Central memory CD8-positive, alpha-beta T cell (primary cell): ENCODE results near the gene SELENOI.
"Not testable (repeated sequence)": the region's sequence is repeated elsewhere in the genome, so short reads cannot be mapped to it uniquely, and the experiment has no call there.

Experiments
- ATAC-seq: fragments of 150-1000 bp; cut with Tn5 transposase; replicated peaks from 2 replicates; pipeline ENCODE4 v1.10.0; 2022; ENCODE audit warnings: mild to moderate bottlenecking, moderate FRiP score, moderate number of reproducible peaks; ENCODE audit not compliant: poor library complexity, severe bottlenecking; ENCODE audit errors: extremely low read depth
- DNase-seq, 2 donors: peaks; one replicate each; pipeline ENCODE4 v3.0.0; 2021; ENCODE audit warnings: low spot score in 2 of 2
- H3K27ac Mint-ChIP-seq: one replicate; pipeline ENCODE4 v1.8.0; 2022; ENCODE audit warnings: low read depth, mild to moderate bottlenecking, moderate library complexity, mixed read lengths
- H3K27me3 Mint-ChIP-seq: one replicate; pipeline ENCODE4 v1.8.0; 2022; ENCODE audit warnings: mixed read lengths
- H3K36me3 Mint-ChIP-seq: one replicate; pipeline ENCODE4 v1.8.0; 2022; ENCODE audit warnings: mild to moderate bottlenecking, moderate library complexity, mixed read lengths; ENCODE audit not compliant: insufficient read depth
- H3K4me1 Mint-ChIP-seq: one replicate; pipeline ENCODE4 v1.8.0; 2022; ENCODE audit warnings: mixed read lengths
- H3K4me3 Mint-ChIP-seq: one replicate; pipeline ENCODE4 v1.8.0; 2022; ENCODE audit warnings: mild to moderate bottlenecking, moderate library complexity, mixed read lengths
- H3K9me3 Mint-ChIP-seq: one replicate; pipeline ENCODE4 v1.8.0; 2022; ENCODE audit warnings: mixed read lengths

The SELENOI gene

DNA sequence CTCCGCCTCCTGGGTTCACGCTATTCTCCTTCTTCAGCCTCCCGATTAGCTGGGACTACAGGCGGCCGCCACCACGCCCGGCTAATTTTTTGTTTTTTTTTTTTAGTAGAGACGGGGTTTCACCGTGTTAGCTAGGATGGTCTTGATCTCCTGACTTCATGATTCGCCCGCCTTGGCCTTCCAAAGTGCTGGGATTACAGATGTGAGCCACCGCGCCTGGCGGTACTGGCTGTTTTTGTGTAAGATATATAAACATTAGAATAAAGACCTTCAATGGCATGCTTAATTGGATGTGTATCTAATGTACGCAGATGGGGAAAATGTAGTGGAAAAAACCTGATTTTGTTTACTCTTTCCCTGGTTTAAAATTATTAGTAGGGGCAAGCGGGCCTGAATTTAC, 8.5 kb downstream of the SELENOI start:
- H3K27me3 Mint-ChIP-seq, ATAC-seq, H3K36me3 Mint-ChIP-seq, H3K9me3 Mint-ChIP-seq, H3K4me3 Mint-ChIP-seq, DNase-seq: not testable (repeated sequence)
- Mint-ChIP-seq H3K27ac (peak overlapping the region; percentile 35), H3K4me1 (peaks cover 62% of the 10 kb centered on the region)

DNA sequence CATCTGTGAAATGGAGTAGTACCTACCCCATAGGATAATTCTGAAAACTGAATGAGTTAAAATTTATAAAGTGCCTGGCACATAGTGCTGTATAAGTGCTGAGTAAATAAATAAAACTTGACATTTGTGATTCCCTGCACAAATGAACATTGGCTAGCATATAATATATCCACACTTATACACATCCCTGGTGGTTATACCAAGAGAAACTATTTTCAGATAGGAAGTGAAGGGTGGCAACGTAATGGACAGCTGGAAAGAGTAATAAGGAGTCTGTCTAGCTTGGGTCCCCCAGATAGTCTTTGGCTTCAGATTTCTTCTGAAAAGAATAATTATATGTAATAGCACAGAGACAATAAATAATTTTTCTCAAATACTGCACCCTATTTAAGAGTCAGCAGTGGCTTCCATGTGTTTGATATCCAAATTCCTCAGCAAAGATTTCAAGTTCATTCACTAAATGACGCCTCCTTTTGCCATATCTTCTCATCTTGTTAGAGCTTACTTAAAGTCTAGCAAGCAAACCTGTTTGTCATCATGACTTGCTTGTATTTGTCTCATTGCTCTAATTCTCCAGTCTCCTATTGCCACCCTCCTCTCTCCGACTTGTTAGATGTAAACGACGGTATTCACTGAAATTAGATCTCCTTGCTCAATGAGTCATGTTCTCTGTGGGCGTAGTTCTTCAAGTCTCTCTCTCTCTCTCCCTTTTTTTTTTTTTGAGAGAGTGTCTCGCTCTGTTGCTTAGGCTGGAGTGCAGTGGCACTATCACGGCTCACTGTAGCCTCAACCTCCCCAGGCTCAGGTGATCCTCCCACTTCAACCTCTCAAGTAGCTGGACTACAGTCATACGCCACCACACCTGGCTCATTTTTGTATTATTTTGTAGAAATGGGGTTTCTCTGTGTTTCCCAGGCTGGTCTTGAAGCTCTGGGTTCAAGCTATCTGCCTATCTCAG, 9.4 kb downstream of the SELENOI start:
- H3K36me3 Mint-ChIP-seq = peaks cover 8% of the 10 kb centered on the region
- DNase-seq = no peak
- no peak overlapping the region for H3K4me3 Mint-ChIP-seq
- no peak overlapping the region for H3K27ac Mint-ChIP-seq
- H3K9me3 Mint-ChIP-seq = no peaks in the 10 kb centered on the region
- peaks cover 70% of the 10 kb centered on the region for H3K4me1 Mint-ChIP-seq
- ATAC-seq = no peak
- H3K27me3 Mint-ChIP-seq = no peaks in the 10 kb centered on the region

DNA sequence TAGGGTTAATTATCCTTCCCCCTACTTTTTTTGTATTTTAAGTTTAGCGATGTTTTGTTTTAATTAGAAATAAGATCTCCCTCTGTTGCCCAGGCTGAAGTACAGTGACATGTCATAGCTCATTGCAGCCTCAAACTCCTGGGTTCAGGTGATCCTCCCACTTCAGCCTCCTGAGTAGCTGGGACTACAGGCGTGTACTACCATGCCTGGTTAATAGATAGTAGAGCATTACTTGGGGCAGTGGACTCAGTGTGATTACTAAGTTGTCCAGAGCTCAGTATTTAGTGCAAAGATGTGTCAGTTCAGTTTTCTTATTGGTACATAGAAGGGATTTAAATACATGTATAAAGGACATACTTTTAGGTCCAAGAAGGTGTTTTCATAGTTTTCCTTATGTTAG, 10.2 kb downstream of the SELENOI start:
- no peak overlapping the region for H3K4me3 Mint-ChIP-seq
- H3K27ac Mint-ChIP-seq = no peak overlapping the region
- H3K36me3 Mint-ChIP-seq = peaks cover 8% of the 10 kb centered on the region
- no peak for ATAC-seq
- no peaks in the 10 kb centered on the region for H3K9me3 Mint-ChIP-seq
- H3K27me3 Mint-ChIP-seq = no peaks in the 10 kb centered on the region
- DNase-seq = no peak
- peaks cover 77% of the 10 kb centered on the region for H3K4me1 Mint-ChIP-seq

DNA sequence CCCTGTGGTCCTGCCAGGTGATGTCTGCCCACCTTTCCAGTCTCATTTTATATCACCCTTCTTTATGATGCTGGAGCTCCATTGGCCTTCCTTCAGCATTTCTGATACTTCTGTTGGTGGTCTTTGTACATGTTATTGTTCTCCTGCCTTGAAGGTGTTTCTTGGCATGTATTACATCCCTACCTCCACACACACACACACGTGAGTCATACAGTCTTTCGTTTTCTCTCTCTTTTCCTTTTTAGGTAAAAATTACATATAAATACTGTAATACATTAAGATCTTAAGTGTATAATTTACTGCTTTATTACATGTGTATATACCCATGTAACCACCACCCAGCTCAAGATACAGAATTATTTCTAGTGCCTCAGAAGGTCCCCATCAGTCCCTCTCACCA, 10.8 kb downstream of the SELENOI start:
- DNase-seq (no peak), ATAC-seq (no peak)
- Mint-ChIP-seq H3K36me3 (peaks cover 8% of the 10 kb centered on the region), H3K27me3 (no peaks in the 10 kb centered on the region), H3K4me1 (peaks cover 71% of the 10 kb centered on the region), H3K27ac (no peak overlapping the region), H3K4me3 (no peak overlapping the region), H3K9me3 (no peaks in the 10 kb centered on the region)

DNA sequence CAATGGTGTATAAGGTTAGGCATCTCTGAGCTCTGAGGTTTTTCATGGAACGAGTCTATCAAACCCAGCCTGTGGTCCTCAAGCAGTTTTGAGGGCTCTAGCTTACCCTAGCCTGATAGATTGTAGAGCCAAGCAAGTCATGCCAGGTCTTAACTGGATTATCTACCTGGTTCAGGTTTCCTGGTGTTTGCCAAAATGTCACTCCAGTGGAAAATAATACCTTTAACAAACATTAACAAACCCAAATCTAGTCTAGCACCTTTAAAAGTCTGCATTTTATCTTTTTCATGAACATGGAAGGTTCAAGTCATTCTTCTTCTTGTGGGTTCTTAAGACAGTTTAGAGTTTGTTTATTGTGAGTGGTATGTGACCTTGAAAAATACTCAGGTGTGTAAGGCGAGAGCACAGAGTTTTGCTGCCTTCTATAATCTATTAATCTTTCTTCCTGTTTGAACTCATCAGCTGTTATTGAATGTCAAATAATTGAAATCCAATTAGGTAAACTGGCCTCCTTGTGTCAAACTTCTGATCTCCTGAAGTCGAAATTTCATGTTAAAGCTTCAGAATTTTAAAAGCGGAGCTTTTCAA, 14.0 kb downstream of the SELENOI start:
- peaks cover 64% of the 10 kb centered on the region for H3K4me1 Mint-ChIP-seq
- H3K9me3 Mint-ChIP-seq = no peaks in the 10 kb centered on the region
- H3K27me3 Mint-ChIP-seq = no peaks in the 10 kb centered on the region
- no peak for DNase-seq
- H3K4me3 Mint-ChIP-seq = no peak overlapping the region
- H3K27ac Mint-ChIP-seq = peak overlapping the region; percentile 87
- no peak for ATAC-seq
- peaks cover 5% of the 10 kb centered on the region for H3K36me3 Mint-ChIP-seq

DNA sequence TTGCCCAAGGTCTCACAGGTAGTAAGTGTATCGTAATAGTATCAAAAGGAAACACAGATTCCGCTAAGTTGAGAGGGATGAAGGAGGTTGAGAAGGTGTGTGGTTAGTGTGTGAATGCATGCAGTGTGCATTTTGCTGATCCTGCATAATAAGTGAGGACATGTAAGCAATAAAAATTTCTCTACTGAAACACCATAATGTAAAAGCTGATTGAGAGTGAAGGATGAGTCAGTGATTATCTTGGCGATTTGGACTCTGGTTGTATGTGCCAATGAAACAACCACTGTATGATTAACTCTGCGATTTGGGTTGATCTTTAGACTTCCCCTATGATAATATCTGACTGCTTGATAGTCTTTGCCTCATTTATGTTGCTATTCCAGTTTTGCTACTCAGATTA, 17.4 kb downstream of the SELENOI start:
- peak overlapping the region; percentile 1 for H3K27ac Mint-ChIP-seq
- no peaks in the 10 kb centered on the region for H3K9me3 Mint-ChIP-seq
- DNase-seq = no peak
- H3K36me3 Mint-ChIP-seq = peaks cover 10% of the 10 kb centered on the region
- H3K4me3 Mint-ChIP-seq = no peak overlapping the region
- no peak for ATAC-seq
- no peaks in the 10 kb centered on the region for H3K27me3 Mint-ChIP-seq
- H3K4me1 Mint-ChIP-seq = peaks cover 36% of the 10 kb centered on the region

DNA sequence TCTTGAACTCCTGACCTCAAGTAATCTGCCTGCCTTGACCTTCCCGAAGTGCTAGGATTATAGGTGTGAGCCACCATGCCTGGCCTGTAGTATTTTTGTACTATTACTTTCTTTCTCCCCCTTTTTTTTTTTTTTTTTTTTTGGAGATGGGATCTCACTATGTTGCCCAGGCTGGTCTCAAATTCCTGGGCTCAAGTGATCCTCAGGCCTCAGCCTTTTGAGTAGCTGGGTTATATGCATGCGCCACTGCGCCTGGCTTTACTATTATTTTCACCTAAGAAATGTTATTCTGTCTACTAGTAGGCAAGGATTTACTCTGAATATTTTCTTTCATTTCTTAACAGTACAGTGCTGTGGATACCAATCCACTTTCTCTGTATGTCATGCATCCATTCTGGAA, 18.0 kb downstream of the SELENOI start:
- Mint-ChIP-seq H3K36me3 (peaks cover 13% of the 10 kb centered on the region), H3K4me1 (peaks cover 30% of the 10 kb centered on the region), H3K9me3 (no peaks in the 10 kb centered on the region), H3K4me3 (no peak overlapping the region), H3K27me3 (no peaks in the 10 kb centered on the region), H3K27ac (no peak overlapping the region)
- DNase-seq (no peak), ATAC-seq (no peak)

DNA sequence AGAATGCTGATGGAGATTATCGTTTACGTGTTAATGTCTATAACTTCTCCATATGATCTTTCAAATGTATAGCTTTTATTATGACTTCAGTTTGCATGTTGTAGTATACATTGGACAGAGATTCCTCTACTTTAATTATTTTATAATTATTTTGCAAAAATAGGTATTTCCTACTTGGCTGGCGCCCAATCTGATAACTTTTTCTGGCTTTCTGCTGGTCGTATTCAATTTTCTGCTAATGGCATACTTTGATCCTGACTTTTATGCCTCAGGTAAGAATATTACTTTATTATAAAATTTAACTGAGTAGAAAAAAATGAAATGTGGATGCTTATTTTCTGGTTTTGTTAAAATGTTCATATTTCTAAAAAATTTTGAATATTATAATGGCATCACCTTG, 18.7 kb downstream of the SELENOI start:
- Mint-ChIP-seq H3K9me3 (no peaks in the 10 kb centered on the region), H3K4me1 (peaks cover 23% of the 10 kb centered on the region), H3K36me3 (peaks cover 13% of the 10 kb centered on the region), H3K27me3 (no peaks in the 10 kb centered on the region), H3K4me3 (no peak overlapping the region), H3K27ac (no peak overlapping the region)
- ATAC-seq = no peak
- DNase-seq = no peak

DNA sequence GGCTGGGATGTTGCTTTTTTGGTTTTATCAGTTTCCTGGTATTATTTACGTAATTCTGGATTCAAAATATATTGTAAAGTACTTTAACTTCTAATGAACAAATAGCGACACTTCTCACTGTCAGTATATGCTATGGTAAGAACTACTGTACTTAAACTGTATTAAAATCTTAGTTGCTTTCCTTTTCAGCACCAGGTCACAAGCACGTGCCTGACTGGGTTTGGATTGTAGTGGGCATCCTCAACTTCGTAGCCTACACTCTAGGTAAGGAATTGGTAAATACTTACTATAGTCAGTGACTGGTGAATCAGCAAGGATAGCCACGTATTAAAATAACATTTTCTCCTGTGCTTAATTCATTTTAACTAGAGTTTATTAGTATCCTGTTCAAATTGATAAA, 21.0 kb downstream of the SELENOI start:
- H3K9me3 Mint-ChIP-seq = no peaks in the 10 kb centered on the region
- H3K4me3 Mint-ChIP-seq = no peak overlapping the region
- H3K27ac Mint-ChIP-seq = no peak overlapping the region
- H3K4me1 Mint-ChIP-seq = peaks cover 9% of the 10 kb centered on the region
- H3K27me3 Mint-ChIP-seq = no peaks in the 10 kb centered on the region
- H3K36me3 Mint-ChIP-seq = peaks cover 13% of the 10 kb centered on the region
- ATAC-seq (no peak), DNase-seq (no peak)

DNA sequence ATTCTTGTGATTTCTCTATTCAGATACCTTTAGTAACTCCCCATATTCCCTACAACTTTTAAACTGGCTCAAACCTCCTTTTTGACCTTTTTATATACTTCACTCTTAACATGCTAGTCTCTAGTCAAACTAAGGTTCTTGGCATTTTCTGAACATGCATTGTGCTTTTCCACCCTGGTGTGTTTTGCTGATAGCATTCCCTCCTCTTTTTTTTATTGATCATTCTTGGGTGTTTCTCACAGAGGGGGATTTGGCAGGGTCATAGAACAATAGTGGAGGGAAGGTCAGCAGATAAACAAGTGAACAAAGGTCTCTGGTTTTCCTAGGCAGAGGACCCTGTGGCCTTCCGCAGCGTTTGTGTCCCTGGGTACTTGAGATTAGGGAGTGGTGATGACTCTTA, 23.7 kb downstream of the SELENOI start:
- not testable (repeated sequence) for H3K4me3 Mint-ChIP-seq, ATAC-seq
- peaks cover 27% of the 10 kb centered on the region for H3K36me3 Mint-ChIP-seq

DNA sequence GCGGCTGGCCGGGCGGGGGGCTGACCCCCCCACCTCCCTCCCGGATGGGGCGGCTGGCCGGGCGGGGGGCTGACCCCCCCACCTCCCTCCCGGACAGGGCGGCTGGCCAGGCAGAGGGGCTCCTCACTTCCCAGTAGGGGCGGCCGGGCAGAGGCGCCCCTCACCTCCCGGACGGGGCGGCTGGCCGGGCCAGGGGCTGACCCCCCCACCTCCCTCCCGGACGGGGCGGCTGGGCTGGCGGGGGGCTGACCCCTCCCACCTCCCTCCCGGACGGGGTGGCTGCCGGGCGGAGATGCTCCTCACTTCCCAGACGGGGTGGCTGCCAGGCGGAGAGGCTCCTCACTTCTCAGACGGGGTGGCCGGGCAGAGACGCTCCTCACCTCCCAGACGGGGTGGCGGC, 25.0 kb downstream of the SELENOI start:
- H3K36me3 Mint-ChIP-seq = peaks cover 27% of the 10 kb centered on the region
- not testable (repeated sequence) for ATAC-seq, H3K27ac Mint-ChIP-seq, H3K4me3 Mint-ChIP-seq, DNase-seq, H3K9me3 Mint-ChIP-seq, H3K27me3 Mint-ChIP-seq, H3K4me1 Mint-ChIP-seq

More for the DNA sequence above, 23.7 kb downstream of the SELENOI start:
- H3K27ac Mint-ChIP-seq, DNase-seq, H3K4me1 Mint-ChIP-seq, H3K9me3 Mint-ChIP-seq, H3K27me3 Mint-ChIP-seq: not testable (repeated sequence)

DNA sequence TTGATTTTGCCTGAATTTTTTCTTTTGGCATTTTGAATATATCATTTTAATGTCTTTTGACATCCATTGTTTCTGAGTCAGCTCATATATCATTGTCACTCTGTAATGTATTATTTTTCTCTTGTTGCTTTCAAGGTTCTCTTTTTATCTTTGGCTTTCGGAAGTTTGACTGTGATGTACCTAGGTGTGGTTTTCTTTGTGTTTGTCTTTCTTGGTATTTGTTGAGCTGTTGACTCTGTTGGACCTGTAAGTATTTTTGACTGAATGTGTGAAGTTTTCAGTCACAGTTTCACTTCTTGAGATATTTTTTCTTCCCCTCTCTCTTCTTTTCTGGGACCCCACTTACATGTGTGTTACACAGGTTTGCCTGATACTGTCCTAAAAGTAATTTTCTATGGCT, 30.9 kb downstream of the SELENOI start:
- H3K4me3 Mint-ChIP-seq = no peak overlapping the region
- no peak for ATAC-seq
- no peak for DNase-seq
- no peak overlapping the region for H3K27ac Mint-ChIP-seq
- H3K4me1 Mint-ChIP-seq = peaks cover 16% of the 10 kb centered on the region
- no peaks in the 10 kb centered on the region for H3K9me3 Mint-ChIP-seq
- no peaks in the 10 kb centered on the region for H3K27me3 Mint-ChIP-seq
- peaks cover 37% of the 10 kb centered on the region for H3K36me3 Mint-ChIP-seq

DNA sequence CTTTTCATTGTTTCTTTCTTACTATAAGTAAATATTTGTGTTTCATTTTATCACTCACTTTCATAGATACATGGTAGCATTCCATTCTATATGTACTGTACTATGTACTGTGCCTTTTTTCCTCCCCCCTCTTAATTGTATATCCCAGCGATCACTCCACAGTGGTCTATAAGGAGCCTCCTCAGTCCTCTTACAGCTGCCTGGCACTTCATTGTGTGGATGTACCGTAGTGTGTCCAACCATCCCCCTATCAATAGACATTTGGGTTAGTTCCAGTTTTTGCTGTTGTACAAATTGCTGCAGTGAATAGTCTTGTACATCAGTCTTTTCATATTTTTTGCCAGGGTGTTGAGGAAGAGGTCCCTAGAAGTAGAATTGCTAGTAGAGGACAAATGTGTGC, 34.3 kb downstream of the SELENOI start:
- H3K27ac Mint-ChIP-seq = no peak overlapping the region
- H3K9me3 Mint-ChIP-seq = no peaks in the 10 kb centered on the region
- H3K4me1 Mint-ChIP-seq = peaks cover 16% of the 10 kb centered on the region
- ATAC-seq (no peak), DNase-seq (no peak)
- H3K27me3 Mint-ChIP-seq = no peaks in the 10 kb centered on the region
- H3K4me3 Mint-ChIP-seq = no peak overlapping the region
- H3K36me3 Mint-ChIP-seq = peaks cover 31% of the 10 kb centered on the region
